GM12872 (cell line): Measurements from ENCODE around the gene GALNT10.

Experiments
- TF ChIP-seq, protein P1 (sequence below): IDR thresholded peaks from 3 replicates; pipeline ENCODE4 v1.5.1; 2011; ENCODE audit warnings: low read depth, mild to moderate bottlenecking, low read length, moderate library complexity; ENCODE audit not compliant: insufficient read depth

Gene GALNT10

GRCh38 chr5:154331924-154332323 lies 141.4 kb downstream of the GALNT10 start:
- TF ChIP-seq, protein P1, sequence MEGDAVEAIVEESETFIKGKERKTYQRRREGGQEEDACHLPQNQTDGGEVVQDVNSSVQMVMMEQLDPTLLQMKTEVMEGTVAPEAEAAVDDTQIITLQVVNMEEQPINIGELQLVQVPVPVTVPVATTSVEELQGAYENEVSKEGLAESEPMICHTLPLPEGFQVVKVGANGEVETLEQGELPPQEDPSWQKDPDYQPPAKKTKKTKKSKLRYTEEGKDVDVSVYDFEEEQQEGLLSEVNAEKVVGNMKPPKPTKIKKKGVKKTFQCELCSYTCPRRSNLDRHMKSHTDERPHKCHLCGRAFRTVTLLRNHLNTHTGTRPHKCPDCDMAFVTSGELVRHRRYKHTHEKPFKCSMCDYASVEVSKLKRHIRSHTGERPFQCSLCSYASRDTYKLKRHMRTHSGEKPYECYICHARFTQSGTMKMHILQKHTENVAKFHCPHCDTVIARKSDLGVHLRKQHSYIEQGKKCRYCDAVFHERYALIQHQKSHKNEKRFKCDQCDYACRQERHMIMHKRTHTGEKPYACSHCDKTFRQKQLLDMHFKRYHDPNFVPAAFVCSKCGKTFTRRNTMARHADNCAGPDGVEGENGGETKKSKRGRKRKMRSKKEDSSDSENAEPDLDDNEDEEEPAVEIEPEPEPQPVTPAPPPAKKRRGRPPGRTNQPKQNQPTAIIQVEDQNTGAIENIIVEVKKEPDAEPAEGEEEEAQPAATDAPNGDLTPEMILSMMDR, result no peak

DNA sequence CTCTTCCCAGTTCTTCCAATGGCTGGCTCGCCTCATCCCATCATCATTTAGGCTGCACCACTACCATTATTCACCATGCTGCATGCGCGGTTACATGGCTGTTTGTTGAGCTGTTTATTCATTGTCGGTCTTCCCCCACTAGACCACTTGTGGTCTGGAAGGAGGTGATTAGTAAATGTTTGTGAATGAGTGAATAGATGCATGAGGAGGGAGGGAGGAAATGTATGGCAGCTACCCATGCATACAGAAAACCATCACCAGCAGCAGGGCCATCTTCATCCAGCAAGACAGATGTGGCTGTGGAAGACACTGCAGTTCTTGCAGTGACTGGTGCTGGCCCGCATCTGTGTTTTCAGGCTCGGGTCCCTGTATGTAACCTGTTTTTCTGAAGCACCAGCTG lies 141.9 kb downstream of the GALNT10 start:
- TF ChIP-seq, protein P1, result no peak

DNA sequence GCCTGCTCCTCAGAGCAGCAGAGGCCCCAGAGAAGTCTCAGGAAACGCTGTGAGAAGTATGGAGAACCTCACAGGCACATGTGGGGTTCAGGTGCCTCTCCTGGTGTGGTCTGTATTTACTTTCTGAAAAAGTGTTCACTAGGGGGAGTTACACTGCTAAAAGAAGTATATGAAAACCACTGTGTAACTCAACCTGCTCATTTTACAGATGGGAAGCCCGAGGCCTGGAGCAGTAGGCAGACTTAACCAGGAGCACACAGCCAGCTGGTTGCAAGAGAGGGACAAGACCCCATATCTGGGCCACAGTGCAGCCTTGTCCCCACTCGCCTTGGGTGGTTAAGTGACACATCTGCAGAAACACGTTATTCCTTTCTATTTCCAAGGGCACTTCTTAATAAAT lies 142.5 kb downstream of the GALNT10 start:
- TF ChIP-seq, protein P1, result no peak

DNA sequence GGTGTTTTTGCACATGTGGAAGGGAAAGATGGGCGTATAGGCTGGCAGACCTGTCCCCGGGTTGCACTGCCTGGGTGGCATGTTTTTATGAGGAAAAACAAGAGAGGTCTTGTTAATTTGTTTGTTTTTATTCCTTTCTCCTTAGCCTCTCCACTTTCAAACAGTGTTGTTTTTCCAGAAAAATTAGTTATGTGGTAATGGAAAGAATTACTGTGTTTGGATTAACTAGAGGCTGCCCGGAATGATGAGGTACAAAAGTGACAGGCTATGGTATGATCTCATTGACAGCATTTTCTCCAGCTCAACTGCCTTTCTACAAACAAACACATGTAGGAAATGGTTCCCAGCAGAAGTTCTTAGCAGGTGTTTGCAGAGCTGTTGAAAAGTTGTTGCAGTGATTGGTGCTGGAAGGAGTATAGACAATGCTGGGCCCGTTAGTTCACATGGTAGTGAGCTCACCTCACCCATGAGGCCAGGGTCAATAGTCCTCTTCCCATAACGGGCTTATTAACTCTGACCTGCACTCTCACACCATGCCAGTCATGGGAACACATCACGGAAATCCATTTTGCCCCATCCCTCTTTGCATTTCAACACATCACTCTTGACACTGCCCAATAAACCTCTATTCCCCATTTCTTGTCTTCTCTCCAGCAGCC lies 144.0 kb downstream of the GALNT10 start:
- TF ChIP-seq, protein P1, result no peak

- TF ChIP-seq, protein P1, result no peak
These were observed 144.5 kb downstream of the GALNT10 start for GRCh38 chr5:154335065-154335448.

DNA sequence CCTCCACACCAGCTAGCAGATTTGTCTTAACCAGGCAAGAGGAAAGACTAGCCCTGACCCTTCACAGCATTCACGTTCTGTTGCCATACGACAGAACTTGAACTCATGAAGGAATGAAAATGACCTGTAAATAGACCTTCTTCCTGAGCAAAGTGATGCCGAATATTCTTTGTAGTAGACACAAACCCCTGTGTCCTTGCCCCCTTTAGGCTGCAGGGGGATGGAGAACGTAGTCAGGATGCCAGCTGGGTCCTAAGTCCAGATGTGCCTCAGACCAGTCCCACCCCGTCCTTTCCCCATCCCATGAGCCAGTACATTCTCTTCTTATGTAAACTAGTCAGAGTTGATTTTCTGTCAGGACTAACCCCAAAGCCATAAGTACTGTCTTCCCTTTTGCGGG lies 151.1 kb downstream of the GALNT10 start:
- TF ChIP-seq, protein P1, result no peak

DNA sequence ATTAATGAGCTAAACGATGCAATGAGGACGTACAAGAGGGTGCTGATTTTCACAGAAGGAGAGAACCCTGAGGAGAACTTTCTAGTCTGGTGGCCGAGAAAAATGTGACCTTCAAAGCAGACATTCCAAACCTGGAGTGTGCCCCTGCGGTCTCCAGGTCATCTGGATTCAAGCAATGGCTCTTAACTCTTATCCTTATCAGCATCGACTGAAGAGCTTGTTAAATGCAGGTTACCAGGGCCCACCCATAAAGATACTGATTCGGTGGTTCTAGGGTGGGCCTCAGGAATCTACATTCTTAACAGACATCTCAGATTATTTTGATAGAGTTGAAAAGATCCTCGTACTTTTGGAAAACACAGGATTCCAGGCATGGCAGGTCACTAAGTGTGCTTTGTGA lies 151.7 kb downstream of the GALNT10 start:
- TF ChIP-seq, protein P1, result no peak

- TF ChIP-seq, protein P1, result no peak
These were observed 152.4 kb downstream of the GALNT10 start for GRCh38 chr5:154342963-154343362.
